Tibial artery (tissue), 4 donors: ENCODE results near the gene NUS1.
"Not testable (repeated sequence)": the region's sequence is repeated elsewhere in the genome, so short reads cannot be mapped to it uniquely, and the experiment has no call there.

ENCODE experiments used
- DNase-seq, 2 donors: peaks; one replicate each; pipeline ENCODE4 v3.0.0-alpha.2; 2019
- H3K27ac ChIP-seq, 2 donors: fragments of 200-600 bp; sonication (generic) in 1 of 2; 1 replicate in 1 of 2; 2 replicates in 1 of 2; pipeline ENCODE4 v1.5.1; 2018 to 2019; ENCODE audit warnings: mild to moderate bottlenecking in 1 of 2
- H3K27me3 ChIP-seq, 2 donors: fragments of 200-600 bp; sonication (generic) in 1 of 2; one replicate each; pipeline versions ENCODE4 v1.5.1 to v1.6.0; 2016 to 2019
- H3K36me3 ChIP-seq, 3 donors: fragments of 200-600 bp; sonication (generic) in 2 of 3; one replicate each; pipeline ENCODE4 v1.5.1; 2016 to 2019; ENCODE audit warnings: mild to moderate bottlenecking in 2 of 3
- H3K4me1 ChIP-seq, 4 donors: fragments of 200-600 bp; sonication (generic) in 2 of 4; 1 replicate in 3 of 4; 2 replicates in 1 of 4; pipeline ENCODE4 v1.5.1; 2016 to 2019
- H3K4me3 ChIP-seq, 2 donors: fragments of 200-600 bp; sonication (generic) in 1 of 2; 1 replicate in 1 of 2; 2 replicates in 1 of 2; pipeline ENCODE4 v1.5.1; 2018 to 2019; ENCODE audit warnings: mild to moderate bottlenecking in 2 of 2
- H3K9me3 ChIP-seq, 3 donors: fragments of 200-600 bp; sonication (generic) in 1 of 3; one replicate each; pipeline ENCODE4 v1.5.1; 2016 to 2019
- CTCF ChIP-seq, 2 experiments: fragments of 200-600 bp in 1 of 2; fragments of 450-650 bp in 1 of 2; IDR thresholded peaks; one replicate each; pipeline ENCODE4 v1.5.1; 2017 to 2019; ENCODE audit warnings: antibody characterized with exemption in 2 of 2, mild to moderate bottlenecking in 1 of 2, moderate library complexity in 1 of 2
- intact Hi-C: fragments of 100-400 bp; cut with DNase I; formaldehyde crosslinking; loops from one replicate; pipeline ENCODE4 v1.15.0; 2023; ENCODE audit warnings: low total_unique reads

Gene NUS1

GRCh38 chr6:117653949-117654348 is 21.3 kb upstream of the NUS1 start:
- DNase-seq: no peak
- H3K9me3 ChIP-seq: peaks cover 0 to 5% (median 0%) of the 10 kb centered on the region in 3 donors
- H3K36me3 ChIP-seq: no peaks in the 10 kb centered on the region
- no peaks in the 10 kb centered on the region for H3K4me1 ChIP-seq
- TF ChIP-seq CTCF (IDR thresholded peaks at IDR 0.05): no peak
- no peak overlapping the region for H3K27ac ChIP-seq
- intact Hi-C loops: no loop called here
- H3K27me3 ChIP-seq: no peaks in the 10 kb centered on the region
- H3K4me3 ChIP-seq: no peak overlapping the region

DNA sequence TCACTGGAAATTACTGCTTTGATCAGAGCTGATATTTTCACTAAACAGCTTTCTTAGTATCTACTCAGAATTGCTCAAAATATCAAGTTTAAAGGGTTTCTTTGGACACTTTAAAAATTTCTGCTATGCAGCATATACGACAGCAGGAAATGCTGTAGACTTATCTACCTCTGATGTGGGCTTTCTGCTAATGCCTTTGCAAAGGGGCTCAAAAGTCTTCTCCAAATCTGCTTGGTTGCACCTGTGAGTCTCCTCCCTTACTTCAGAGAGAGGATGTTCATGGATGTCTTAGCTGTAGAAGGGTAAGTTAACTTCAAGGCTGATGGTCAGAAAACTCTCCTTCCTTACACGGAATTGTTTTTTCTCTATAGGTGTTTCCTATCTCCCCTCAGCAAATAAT is 19.9 kb upstream of the NUS1 start:
- Histone ChIP-seq H3K27ac (no peak overlapping the region), H3K4me3 (no peak overlapping the region), H3K36me3 (no peaks in the 10 kb centered on the region), H3K9me3 (no peaks in the 10 kb centered on the region), H3K4me1 (no peaks in the 10 kb centered on the region), H3K27me3 (no peaks in the 10 kb centered on the region)
- no peak for TF ChIP-seq CTCF (IDR thresholded peaks at IDR 0.05)
- intact Hi-C loops: no loop called here
- no peak for DNase-seq

DNA sequence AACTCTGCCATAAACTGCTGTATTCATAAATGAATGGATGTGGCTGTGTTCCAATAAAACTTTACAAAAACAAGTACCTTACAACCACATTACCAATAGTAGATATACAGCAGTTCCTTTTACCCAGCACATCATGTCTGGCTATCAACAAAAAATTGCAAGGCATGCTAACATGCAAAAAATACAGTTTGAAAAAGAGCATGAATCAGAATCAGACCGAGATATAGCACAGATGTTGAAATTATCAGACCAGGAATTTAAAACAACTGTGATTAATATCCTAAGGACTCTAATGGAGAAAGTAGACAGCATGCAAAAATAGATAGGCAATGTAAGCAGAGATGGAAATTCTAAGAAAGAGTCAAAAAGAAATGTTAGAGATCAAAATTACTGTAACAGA is 8.4 kb upstream of the NUS1 start:
- H3K27ac ChIP-seq: no peak overlapping the region
- DNase-seq: no peak
- intact Hi-C loops: no loop called here
- TF ChIP-seq CTCF (IDR thresholded peaks at IDR 0.05): no peak
- H3K27me3 ChIP-seq: no peaks in the 10 kb centered on the region
- H3K9me3 ChIP-seq: no peaks in the 10 kb centered on the region
- H3K4me1 ChIP-seq: no peaks in the 10 kb centered on the region
- no peaks in the 10 kb centered on the region for H3K36me3 ChIP-seq
- no peak overlapping the region for H3K4me3 ChIP-seq

GRCh38 chr6:117668736-117669135 is 6.5 kb upstream of the NUS1 start:
- no peak overlapping the region for H3K4me3 ChIP-seq
- DNase-seq: no peak
- no peaks in the 10 kb centered on the region for H3K27me3 ChIP-seq
- TF ChIP-seq CTCF (IDR thresholded peaks at IDR 0.05): no peak
- H3K36me3 ChIP-seq: no peaks in the 10 kb centered on the region
- H3K27ac ChIP-seq: no peak overlapping the region
- H3K9me3 ChIP-seq: no peaks in the 10 kb centered on the region
- intact Hi-C loops: no loop called here
- H3K4me1 ChIP-seq: no peaks in the 10 kb centered on the region

GRCh38 chr6:117674503-117674902 is 766 bp upstream of the NUS1 start:
- Histone ChIP-seq H3K27ac (peak overlapping the region; percentile 77 to 82), H3K36me3 (no peaks in the 10 kb centered on the region), H3K9me3 (no peaks in the 10 kb centered on the region), H3K4me1 (peaks cover 0 to 37% (median 25%) of the 10 kb centered on the region in 4 donors), H3K4me3 (peak overlapping the region; percentile 71 to 86), H3K27me3 (no peaks in the 10 kb centered on the region)
- no peak for TF ChIP-seq CTCF (IDR thresholded peaks at IDR 0.05)
- intact Hi-C loops: no loop called here
- DNase-seq: no peak

- intact Hi-C loops, H3K36me3 ChIP-seq, H3K27me3 ChIP-seq, H3K9me3 ChIP-seq, DNase-seq: not testable (repeated sequence)
- H3K4me3 ChIP-seq: peak overlapping the region; percentile 71 to 86
- peak overlapping the region; percentile 77 to 82 for H3K27ac ChIP-seq
- peaks cover 0 to 49% (median 29%) of the 10 kb centered on the region in 4 donors for H3K4me1 ChIP-seq
These were observed 511 bp downstream of the NUS1 start for GRCh38 chr6:117675658-117676301.
